Bronchial epithelial cell (primary cell): ENCODE measurements around the gene RAB1B. TPM values are rescaled to one million over a fixed set of nuclear protein-coding genes. Genes with fewer than 3 reads are reported as not detected.

Experiments
- DNase-seq: peaks from one replicate; pipeline ENCODE4 v3.0.0-alpha.2; 2010; ENCODE audit warnings: low read depth
- FAIRE-seq: peaks from 2 replicates; lab custom pipeline; 2011; peaks lifted over from hg19 to GRCh38; lab: Jason Lieb, UNC
- H3K27me3 ChIP-seq: 2 replicates; pipeline ENCODE4 v1.5.1; 2011; ENCODE audit warnings: low read length; ENCODE audit not compliant: control insufficient read depth, insufficient read depth
- H3K36me3 ChIP-seq: 2 replicates; pipeline ENCODE4 v1.5.1; 2011; ENCODE audit warnings: low read length; ENCODE audit not compliant: control insufficient read depth, insufficient read depth
- H3K4me3 ChIP-seq: 2 replicates; pipeline ENCODE4 v1.5.1; 2011; ENCODE audit warnings: mild to moderate bottlenecking, low read depth, low read length, control low read depth
- total RNA-seq: library from RNA; depleted of rRNA; stranded (reverse); fragments of >200 nt; gene quantifications from 2 replicates; pipeline ENCODE4 v1.2.1, GENCODE V29; 2014
- TF ChIP-seq, protein P1 (sequence below): IDR thresholded peaks from 2 replicates; pipeline ENCODE4 v1.5.1; 2011; ENCODE audit warnings: mild to moderate bottlenecking, moderate library complexity, low read length, control low read depth, inconsistent platforms; ENCODE audit not compliant: insufficient read depth, severe bottlenecking

RAB1B gene
- total RNA-seq, 1 donor from 2014 or later: 54.5 TPM

GRCh38 chr11:66264383-66264782 is 4.1 kb upstream of the RAB1B start:
- no peak for FAIRE-seq
- Histone ChIP-seq H3K27me3 (no peaks in the 10 kb centered on the region), H3K4me3 (no peak overlapping the region), H3K36me3 (peaks cover 23% of the 10 kb centered on the region)
- no peak for DNase-seq
- TF ChIP-seq, protein P1, sequence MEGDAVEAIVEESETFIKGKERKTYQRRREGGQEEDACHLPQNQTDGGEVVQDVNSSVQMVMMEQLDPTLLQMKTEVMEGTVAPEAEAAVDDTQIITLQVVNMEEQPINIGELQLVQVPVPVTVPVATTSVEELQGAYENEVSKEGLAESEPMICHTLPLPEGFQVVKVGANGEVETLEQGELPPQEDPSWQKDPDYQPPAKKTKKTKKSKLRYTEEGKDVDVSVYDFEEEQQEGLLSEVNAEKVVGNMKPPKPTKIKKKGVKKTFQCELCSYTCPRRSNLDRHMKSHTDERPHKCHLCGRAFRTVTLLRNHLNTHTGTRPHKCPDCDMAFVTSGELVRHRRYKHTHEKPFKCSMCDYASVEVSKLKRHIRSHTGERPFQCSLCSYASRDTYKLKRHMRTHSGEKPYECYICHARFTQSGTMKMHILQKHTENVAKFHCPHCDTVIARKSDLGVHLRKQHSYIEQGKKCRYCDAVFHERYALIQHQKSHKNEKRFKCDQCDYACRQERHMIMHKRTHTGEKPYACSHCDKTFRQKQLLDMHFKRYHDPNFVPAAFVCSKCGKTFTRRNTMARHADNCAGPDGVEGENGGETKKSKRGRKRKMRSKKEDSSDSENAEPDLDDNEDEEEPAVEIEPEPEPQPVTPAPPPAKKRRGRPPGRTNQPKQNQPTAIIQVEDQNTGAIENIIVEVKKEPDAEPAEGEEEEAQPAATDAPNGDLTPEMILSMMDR: no peak

DNA sequence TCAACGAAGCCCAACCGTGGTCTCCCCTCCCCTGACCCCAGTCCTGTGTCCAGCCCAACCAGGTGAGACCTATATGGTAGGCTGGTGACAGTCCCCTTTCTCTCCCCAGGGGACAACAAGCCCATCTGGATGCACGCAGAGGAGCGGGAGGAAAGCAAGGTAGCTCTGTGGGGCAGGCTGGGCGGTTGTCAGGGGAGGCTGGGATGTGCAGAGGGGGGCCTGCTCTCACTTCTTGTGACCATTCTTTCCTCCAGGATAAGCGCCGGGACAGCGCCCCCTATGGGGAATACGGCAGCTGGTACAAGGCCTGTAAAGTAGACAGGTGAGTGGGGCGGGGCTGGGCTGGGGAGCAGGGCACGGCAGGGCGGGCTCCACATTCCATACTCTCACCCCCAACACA is 3.5 kb upstream of the RAB1B start:
- DNase-seq (no peak), FAIRE-seq (no peak)
- TF ChIP-seq, protein P1: peak; percentile 59
- Histone ChIP-seq H3K36me3 (peaks cover 23% of the 10 kb centered on the region), H3K4me3 (no peak overlapping the region), H3K27me3 (no peaks in the 10 kb centered on the region)

GRCh38 chr11:66265531-66266377 is 2.7 kb upstream of the RAB1B start:
- H3K36me3 ChIP-seq: peaks cover 23% of the 10 kb centered on the region
- TF ChIP-seq, protein P1: no peak
- no peak for DNase-seq

DNA sequence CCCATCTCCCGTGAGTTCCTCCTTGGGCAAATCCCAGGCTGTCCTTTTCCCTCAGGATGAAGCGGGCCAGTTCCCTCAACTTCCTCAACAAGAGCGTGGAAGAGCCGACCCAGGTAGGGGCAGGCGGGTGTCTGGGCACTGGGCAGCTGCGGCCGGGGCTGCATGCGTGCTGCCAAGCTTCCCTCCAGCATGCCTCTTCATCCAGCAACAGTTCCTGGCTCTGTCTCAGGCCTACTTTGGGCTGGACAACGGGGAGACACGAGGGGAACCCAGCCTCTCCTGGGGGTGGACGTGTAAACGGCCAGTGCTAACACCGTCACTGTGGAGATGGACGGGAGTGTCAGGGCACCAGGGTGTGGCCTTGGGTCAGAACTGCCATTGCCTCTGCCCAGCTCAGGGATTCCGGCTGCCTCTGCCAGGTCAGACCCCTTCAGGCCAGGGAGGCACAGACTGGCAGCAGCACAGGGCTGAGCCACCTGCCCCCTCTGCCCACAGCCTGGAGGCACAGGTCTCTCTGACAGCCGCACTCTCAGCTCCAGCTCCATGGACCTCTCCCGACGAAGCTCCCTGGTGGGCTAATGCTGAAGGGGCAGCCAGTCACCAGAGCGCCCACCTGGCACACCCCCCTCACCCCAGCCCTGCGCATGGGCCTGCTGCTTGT is 1.9 kb upstream of the RAB1B start:
- no peak for FAIRE-seq
- H3K36me3 ChIP-seq: peaks cover 23% of the 10 kb centered on the region
- no peak overlapping the region for H3K4me3 ChIP-seq
- TF ChIP-seq, protein P1: no peak
- no peaks in the 10 kb centered on the region for H3K27me3 ChIP-seq
- no peak for DNase-seq

More at GRCh38 chr11:66265531-66266377, 2.7 kb upstream of the RAB1B start:
- Histone ChIP-seq H3K4me3 (no peak overlapping the region), H3K27me3 (no peaks in the 10 kb centered on the region)
- no peak for FAIRE-seq

GRCh38 chr11:66267039-66267378 is 1.4 kb upstream of the RAB1B start:
- TF ChIP-seq, protein P1: no peak
- DNase-seq (no peak), FAIRE-seq (no peak)
- Histone ChIP-seq H3K27me3 (no peaks in the 10 kb centered on the region), H3K4me3 (peak overlapping the region; percentile 90), H3K36me3 (peaks cover 22% of the 10 kb centered on the region)
